Upper lobe of right lung (tissue), 1 donor: ENCODE measurements around the gene CCDC24. TPM values are rescaled to one million over a fixed set of nuclear protein-coding genes. Genes with fewer than 3 reads are reported as not detected.
A peak's percentile ranks its signal among the peaks of the same experiment; 100 is the strongest.

Experiments used
- ATAC-seq: fragments of 200-7000 bp; cut with Tn5 transposase; one replicate; pipeline ENCODE4 v1.9.1; 2020; ENCODE audit warnings: mild to moderate bottlenecking, moderate library complexity
- DNase-seq: peaks from one replicate; pipeline ENCODE4 v3.0.0-alpha.2; 2020
- H3K27ac ChIP-seq: fragments of 200-600 bp; one replicate; pipeline ENCODE4 v1.8.0; 2022
- H3K27me3 ChIP-seq: fragments of 200-600 bp; one replicate; pipeline ENCODE4 v1.8.0; 2022; ENCODE audit warnings: mild to moderate bottlenecking
- H3K36me3 ChIP-seq: fragments of 200-600 bp; one replicate; pipeline ENCODE4 v1.8.0; 2022
- H3K4me1 ChIP-seq: fragments of 200-600 bp; one replicate; pipeline ENCODE4 v1.8.0; 2022
- H3K4me3 ChIP-seq: fragments of 200-600 bp; one replicate; pipeline ENCODE4 v1.8.0; 2022; ENCODE audit warnings: mild to moderate bottlenecking
- H3K9me3 ChIP-seq: fragments of 200-600 bp; one replicate; pipeline ENCODE4 v1.8.0; 2022
- intact Hi-C: fragments of 100-400 bp; cut with DNase I; formaldehyde crosslinking; loops from one replicate; pipeline ENCODE4 v1.11.0; 2022
- total RNA-seq: library from RNA; stranded (reverse); fragmentation: NEBNext Ultra II Directional; extraction: Animal tissue kit (Norgen Biotek cat#: 25700); gene quantifications from one replicate; pipeline ENCODE4 v1.2.1, GENCODE V29; 2021
- TF ChIP-seq, protein P1 (sequence below): fragments of 200-600 bp; IDR thresholded peaks from one replicate; pipeline ENCODE4 v1.8.0; 2022; ENCODE audit warnings: antibody characterized with exemption
- donor health status: DM: no; HTN: yes; CAD: no; lungs with severe emphysema.

The CCDC24 gene
- total RNA-seq, 1 donor from 2014 or later, result 5.3 TPM

DNA sequence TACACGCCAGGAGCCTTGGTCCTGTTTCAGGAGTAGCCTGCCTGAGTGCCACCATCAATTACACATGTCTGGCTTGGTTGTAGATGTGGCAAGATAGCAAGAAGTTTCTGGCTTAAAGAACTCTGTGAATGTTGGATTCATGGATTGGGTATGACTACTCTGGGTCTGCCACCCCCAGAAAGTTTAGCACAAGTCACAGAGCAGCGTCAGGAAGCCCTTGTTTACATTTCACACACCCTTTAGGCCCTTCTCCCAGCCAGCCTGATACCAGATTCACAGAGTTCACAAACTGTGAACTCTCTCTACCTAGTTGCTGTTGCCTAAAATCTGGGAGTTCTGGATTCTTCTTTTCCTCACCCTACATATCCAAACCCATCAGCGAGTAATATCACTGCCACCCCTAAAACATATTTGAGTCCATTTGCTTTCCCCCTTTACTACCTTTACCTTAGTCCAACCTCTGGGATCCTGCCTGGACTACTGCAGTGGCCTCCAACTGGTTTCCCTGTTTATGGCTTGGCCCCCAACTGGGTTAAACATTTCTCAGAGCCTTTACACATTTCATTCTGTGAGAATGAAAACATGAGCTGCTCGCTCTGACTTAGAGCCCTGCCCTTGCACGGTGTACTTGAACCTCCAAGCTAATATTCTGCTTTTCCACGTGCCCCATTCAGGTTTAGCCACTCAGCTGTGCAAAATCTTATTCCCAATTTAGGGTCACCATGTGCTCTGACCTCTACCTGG, 4.1 kb upstream of the CCDC24 start:
- DNase-seq (no peak), ATAC-seq (no peak)
- TF ChIP-seq, protein P1, sequence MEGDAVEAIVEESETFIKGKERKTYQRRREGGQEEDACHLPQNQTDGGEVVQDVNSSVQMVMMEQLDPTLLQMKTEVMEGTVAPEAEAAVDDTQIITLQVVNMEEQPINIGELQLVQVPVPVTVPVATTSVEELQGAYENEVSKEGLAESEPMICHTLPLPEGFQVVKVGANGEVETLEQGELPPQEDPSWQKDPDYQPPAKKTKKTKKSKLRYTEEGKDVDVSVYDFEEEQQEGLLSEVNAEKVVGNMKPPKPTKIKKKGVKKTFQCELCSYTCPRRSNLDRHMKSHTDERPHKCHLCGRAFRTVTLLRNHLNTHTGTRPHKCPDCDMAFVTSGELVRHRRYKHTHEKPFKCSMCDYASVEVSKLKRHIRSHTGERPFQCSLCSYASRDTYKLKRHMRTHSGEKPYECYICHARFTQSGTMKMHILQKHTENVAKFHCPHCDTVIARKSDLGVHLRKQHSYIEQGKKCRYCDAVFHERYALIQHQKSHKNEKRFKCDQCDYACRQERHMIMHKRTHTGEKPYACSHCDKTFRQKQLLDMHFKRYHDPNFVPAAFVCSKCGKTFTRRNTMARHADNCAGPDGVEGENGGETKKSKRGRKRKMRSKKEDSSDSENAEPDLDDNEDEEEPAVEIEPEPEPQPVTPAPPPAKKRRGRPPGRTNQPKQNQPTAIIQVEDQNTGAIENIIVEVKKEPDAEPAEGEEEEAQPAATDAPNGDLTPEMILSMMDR, result no peak
- H3K4me1 ChIP-seq, result peaks cover 10% of the 10 kb centered on the region
- no peaks in the 10 kb centered on the region for H3K36me3 ChIP-seq
- no peaks in the 10 kb centered on the region for H3K9me3 ChIP-seq
- no peak overlapping the region for H3K4me3 ChIP-seq
- intact Hi-C loops, result no loop called here
- H3K27me3 ChIP-seq, result no peaks in the 10 kb centered on the region
- no peak overlapping the region for H3K27ac ChIP-seq

DNA sequence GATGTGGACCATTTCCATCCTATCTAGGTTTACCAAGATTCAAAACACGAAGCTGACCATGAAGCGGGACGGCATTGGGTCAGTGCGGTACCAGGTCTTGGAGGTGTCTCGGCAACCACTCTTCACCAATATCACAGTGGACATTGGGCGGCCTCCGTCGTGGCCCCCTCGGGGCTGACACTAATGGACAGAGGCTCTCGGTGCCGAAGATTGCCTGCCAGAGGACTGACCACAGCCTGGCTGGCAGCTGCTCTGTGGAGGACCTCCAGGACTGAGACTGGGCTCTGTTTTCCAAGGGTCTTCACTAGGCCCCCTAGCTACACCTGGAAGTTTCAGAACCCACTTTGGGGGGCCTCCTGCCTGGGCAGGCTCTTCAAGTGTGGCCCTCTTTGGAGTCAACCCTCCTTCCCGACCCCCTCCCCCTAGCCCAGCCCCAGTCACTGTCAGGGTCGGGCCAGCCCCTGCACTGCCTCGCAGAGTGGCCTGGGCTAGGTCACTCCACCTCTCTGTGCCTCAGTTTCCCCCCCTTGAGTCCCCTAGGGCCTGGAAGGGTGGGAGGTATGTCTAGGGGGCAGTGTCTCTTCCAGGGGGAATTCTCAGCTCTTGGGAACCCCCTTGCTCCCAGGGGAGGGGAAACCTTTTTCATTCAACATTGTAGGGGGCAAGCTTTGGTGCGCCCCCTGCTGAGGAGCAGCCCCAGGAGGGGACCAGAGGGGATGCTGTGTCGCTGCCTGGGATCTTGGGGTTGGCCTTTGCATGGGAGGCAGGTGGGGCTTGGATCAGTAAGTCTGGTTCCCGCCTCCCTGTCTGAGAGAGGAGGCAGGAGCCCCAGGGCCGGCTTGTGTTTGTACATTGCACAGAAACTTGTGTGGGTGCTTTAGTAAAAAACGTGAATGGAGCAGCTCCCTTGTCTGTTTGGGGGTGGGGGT, 864 bp upstream of the CCDC24 start:
- no peaks in the 10 kb centered on the region for H3K9me3 ChIP-seq
- no peaks in the 10 kb centered on the region for H3K27me3 ChIP-seq
- H3K36me3 ChIP-seq, result no peaks in the 10 kb centered on the region
- peak overlapping the region; percentile 85 for H3K27ac ChIP-seq
- peak overlapping the region; percentile 78 for H3K4me3 ChIP-seq
- TF ChIP-seq, protein P1, result peak; percentile 11
- no peak for DNase-seq
- intact Hi-C loops, result no loop called here
- peaks cover 10% of the 10 kb centered on the region for H3K4me1 ChIP-seq
- ATAC-seq, result no peak

DNA sequence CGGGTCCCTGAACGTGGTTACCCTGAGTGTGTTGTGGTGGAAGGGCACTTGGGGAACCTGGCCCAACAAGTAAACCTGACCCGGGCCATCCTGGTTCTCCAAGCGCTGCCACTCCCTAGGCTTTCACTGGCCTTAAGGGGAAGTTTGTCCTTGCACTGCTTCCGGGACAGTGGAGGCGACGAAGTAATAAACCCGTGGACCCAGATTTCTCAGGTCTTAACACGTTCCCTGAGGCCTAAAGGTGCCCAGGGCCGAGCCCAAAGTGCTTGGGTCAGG, 261 bp upstream of the CCDC24 start:
- TF ChIP-seq, protein P1, result no peak
- Histone ChIP-seq H3K4me1 (peaks cover 10% of the 10 kb centered on the region), H3K27me3 (no peaks in the 10 kb centered on the region), H3K36me3 (no peaks in the 10 kb centered on the region), H3K9me3 (no peaks in the 10 kb centered on the region), H3K4me3 (peak overlapping the region; percentile 78), H3K27ac (peak overlapping the region; percentile 85)
- intact Hi-C loops, result no loop called here
- DNase-seq (no peak), ATAC-seq (no peak)

DNA sequence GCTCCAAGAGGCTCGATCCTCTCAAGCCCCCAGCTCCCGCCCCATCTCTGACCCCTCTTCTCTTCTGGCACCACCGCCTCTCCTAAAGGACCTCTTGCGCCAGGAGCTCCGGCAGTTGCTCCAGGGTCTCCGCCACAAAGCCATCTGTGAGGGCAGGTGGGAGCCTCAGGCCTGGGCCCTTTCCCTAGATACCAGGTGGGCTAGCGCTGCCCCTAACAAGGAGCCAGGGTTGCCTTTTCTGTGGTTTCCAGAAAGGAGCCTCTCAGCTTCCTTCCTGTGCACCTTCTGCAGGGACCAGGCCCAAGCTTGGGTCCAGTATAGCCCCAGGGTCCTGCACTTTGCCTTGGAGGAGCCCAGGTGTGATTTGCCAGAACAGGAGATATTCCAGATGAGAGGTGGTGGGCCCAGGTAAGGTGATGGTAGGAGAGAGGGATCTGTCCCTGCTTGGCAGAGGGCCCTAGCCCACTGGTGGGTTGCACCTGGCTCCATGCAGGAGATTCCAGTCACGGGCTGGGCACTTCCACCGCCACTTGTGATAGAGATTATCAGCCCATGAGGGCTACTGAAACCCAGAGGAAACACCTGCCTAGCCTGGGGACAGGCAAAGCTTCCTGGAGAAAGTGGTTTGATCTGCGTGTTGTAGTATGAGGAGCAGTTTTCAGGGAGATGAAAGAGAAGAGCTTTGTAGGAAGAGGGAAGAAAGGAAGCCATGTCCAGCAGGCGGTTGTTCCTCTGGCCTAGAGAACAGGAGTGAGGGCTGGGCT, 1.0 kb downstream of the CCDC24 start:
- Histone ChIP-seq H3K4me1 (peaks cover 10% of the 10 kb centered on the region), H3K27me3 (no peaks in the 10 kb centered on the region), H3K4me3 (peak overlapping the region; percentile 78), H3K27ac (peak overlapping the region; percentile 85), H3K9me3 (no peaks in the 10 kb centered on the region), H3K36me3 (no peaks in the 10 kb centered on the region)
- intact Hi-C loops, result no loop called here
- DNase-seq, result no peak
- TF ChIP-seq, protein P1, result no peak
- no peak for ATAC-seq

DNA sequence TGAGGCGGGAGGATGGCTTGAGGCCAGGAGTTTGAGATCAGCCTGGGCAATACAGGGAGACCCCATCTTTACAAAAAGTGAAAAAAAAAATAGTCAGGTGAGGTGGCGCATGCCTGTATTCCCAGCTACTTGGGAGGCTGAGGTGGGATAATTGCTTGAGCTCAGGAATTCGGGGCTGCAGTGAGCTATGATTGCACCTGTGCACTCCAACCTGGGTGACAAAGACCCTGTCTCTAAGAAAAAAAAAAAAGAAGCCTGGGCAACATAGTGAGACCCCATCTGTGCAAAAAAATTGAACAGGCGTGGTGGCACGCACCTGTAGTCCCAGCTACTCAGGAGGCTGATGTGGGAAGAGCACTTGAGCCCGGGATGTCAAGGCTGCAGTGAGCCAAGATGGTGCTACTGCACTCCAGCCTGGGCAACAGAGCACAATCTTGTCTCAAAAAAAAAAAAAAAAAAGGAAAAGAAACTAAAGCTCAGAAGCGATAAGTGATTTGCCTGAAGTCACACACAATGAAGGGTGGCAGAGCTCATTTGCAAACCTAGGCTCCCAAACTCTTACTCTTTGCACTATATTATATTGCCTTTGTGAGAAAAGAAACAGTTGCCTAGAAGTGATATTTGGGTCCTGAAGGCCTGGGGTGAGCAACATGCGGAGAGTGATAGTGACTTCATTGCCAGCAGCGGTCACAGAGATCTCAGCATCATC, 2.0 kb downstream of the CCDC24 start:
- H3K27ac ChIP-seq, result no peak overlapping the region
- no peaks in the 10 kb centered on the region for H3K27me3 ChIP-seq
- H3K4me3 ChIP-seq, result no peak overlapping the region
- no peaks in the 10 kb centered on the region for H3K9me3 ChIP-seq
- intact Hi-C loops, result no loop called here
- ATAC-seq (no peak), DNase-seq (no peak)
- peaks cover 10% of the 10 kb centered on the region for H3K4me1 ChIP-seq
- TF ChIP-seq, protein P1, result no peak
- H3K36me3 ChIP-seq, result no peaks in the 10 kb centered on the region
